A673 (cell line): Measurements from ENCODE around the gene PPP2R5A.

ENCODE experiments used
- CTCF ChIP-seq: fragments of 300-800, 200-600 bp; sonication (generic); conservative IDR thresholded peaks from 2 replicates; pipeline ENCODE4 v1.5.1; 2017; ENCODE audit warnings: low read depth, mild to moderate bottlenecking, antibody characterized with exemption, low read length, moderate library complexity, mixed read lengths
- EZH2 ChIP-seq: fragments of 200-600 bp; sonication (generic); IDR thresholded peaks from 2 replicates; pipeline ENCODE4 v1.6.1; 2017; ENCODE audit warnings: borderline replicate concordance, low read depth, mild to moderate bottlenecking, mixed read lengths, antibody characterized with exemption, low read length; ENCODE audit not compliant: poor library complexity, severe bottlenecking

DNA sequence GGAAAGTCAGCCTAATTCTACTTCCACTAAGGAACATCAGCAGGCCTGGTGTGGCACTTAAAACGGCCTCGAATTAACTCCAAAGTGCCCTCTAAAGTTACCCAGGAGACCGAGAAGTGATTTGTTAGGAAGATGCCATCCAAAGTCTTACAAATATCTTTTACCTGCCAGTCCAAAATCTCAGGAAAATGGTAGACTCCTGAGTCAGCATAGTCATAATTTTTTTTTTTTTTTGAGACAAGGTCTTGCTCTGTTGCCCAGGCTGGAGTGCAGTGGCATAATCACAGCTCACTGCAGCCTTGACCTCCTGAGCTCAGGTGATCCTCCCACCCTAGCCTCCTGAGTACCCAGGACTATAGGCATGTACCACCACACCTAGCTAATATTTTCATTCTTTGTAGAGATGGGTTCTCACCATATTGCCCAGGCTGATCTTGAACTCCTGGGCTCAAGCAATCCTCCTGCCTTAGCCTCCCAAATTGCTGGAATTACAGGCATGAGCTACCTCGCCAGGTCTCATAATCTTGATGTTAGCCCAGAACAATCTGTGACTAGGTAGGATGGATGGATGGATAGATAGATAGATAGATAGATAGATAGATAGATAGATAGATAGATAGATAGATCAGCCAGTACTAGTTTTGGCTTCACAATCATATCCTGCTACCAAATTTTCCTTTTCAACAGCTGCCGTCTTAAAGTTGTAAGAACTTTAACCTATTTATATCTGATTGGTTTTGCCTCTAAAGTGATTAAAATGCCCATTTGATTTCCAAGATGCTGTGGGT lies 25.3 kb upstream of the PPP2R5A start:
- no peak for TF ChIP-seq EZH2
- TF ChIP-seq CTCF = no peak
